Right lobe of liver (tissue), 6 donors: ENCODE measurements around the gene RAB36. TPM values are rescaled to one million over a fixed set of nuclear protein-coding genes. Genes with fewer than 3 reads are reported as not detected.
A peak's percentile ranks its signal among the peaks of the same experiment; 100 is the strongest.

Experiments used
- ATAC-seq, 4 donors: fragments of 200-7000 bp; cut with Tn5 transposase; one replicate each; pipeline ENCODE4 v1.9.1; 2020; ENCODE audit warnings: mild to moderate bottlenecking in 4 of 4, moderate library complexity in 4 of 4
- DNase-seq, 3 donors: peaks; one replicate each; pipeline ENCODE4 v3.0.0-alpha.2; 2020
- H3K27ac ChIP-seq, 3 donors: fragments of 200-600 bp; one replicate each; pipeline ENCODE4 v1.8.0; 2022
- H3K27me3 ChIP-seq, 2 donors: fragments of 200-600 bp; one replicate each; pipeline ENCODE4 v1.8.0; 2022
- H3K36me3 ChIP-seq, 4 donors: fragments of 200-600 bp; sonication (generic) in 1 of 4; one replicate each; pipeline versions ENCODE4 v1.5.1 to v1.8.0; 2017 to 2022; ENCODE audit warnings: control low read depth in 1 of 4
- H3K4me1 ChIP-seq, 4 donors: fragments of 200-600 bp; sonication (generic) in 1 of 4; one replicate each; pipeline versions ENCODE4 v1.5.1 to v1.8.0; 2017 to 2022; ENCODE audit warnings: control low read depth in 1 of 4
- H3K4me3 ChIP-seq, 3 donors: fragments of 200-600 bp; one replicate each; pipeline ENCODE4 v1.8.0; 2022
- H3K9me3 ChIP-seq, 4 donors: fragments of 200-600 bp; sonication (generic) in 1 of 4; one replicate each; pipeline versions ENCODE4 v1.5.1 to v1.8.0; 2017 to 2022; ENCODE audit warnings: control low read depth in 1 of 4
- CTCF ChIP-seq, 4 donors: fragments of 200-600 bp in 3 of 4; fragments of 450-650 bp in 1 of 4; IDR thresholded peaks; one replicate each; pipeline versions ENCODE4 v1.5.1 to v1.8.0; 2016 to 2022; ENCODE audit warnings: antibody characterized with exemption in 4 of 4, mild to moderate bottlenecking in 2 of 4
- POLR2A ChIP-seq: fragments of 450-650 bp; IDR thresholded peaks from one replicate; pipeline ENCODE4 v1.6.1; 2017; ENCODE audit warnings: antibody characterized with exemption, mild to moderate bottlenecking
- WGBS: methylation state at CpG from one replicate; pipeline ENCODE4 v1.1.6; 2018; ENCODE audit warnings: low coverage, low lambda C conversion rate; ENCODE audit not compliant: insufficient coverage; ENCODE audit errors: missing lambda C conversion rate; 5-methylcytosine and 5-hydroxymethylcytosine counted together
- intact Hi-C, 2 donors: fragments of 100-400 bp; cut with DNase I; formaldehyde crosslinking; loops; one replicate each; pipeline versions ENCODE4 v1.11.2 to v1.14.1; 2022
- small RNA-seq, 2 experiments: library from RNA; depleted of rRNA; stranded (forward); fragments of <200 nt; gene quantifications; one replicate each; pipeline ENCODE3, GENCODE V24; 2016
- total RNA-seq, 6 experiments: library from RNA; depleted of rRNA in 2 of 6; stranded (reverse); fragments of >200 nt in 2 of 6; fragmentation: NEBNext Ultra II Directional in 3 of 6; extraction: Animal tissue kit (Norgen Biotek cat#: 25700) in 3 of 6; gene quantifications; one replicate each; pipeline versions ENCODE4 v1.1.0 to v1.2.4, GENCODE V29; 2016 to 2023
- donor health status: DM: no; HTN: yes; CAD: no.
- donor health status: DM: no; HTN: no; CAD: no.
- donor health status: DM: no; HTN: no; CAD: no.
- donor health status: DM: no; HTN: yes; CAD: no.
- donor health status: DM: no; HTN: yes; CAD: no.

RAB36 gene
- total RNA-seq, 6 experiments from 2014 or later: 0.07 to 0.65 (median 0.19) TPM

- ATAC-seq (no peak), DNase-seq (peak in 1 of 3 donors; percentile 2)
- no peaks in the 10 kb centered on the region for H3K9me3 ChIP-seq
- H3K27me3 ChIP-seq: no peaks in the 10 kb centered on the region
- peaks cover 0 to 34% (median 11%) of the 10 kb centered on the region in 4 donors for H3K4me1 ChIP-seq
- intact Hi-C loops: no loop called here
- H3K36me3 ChIP-seq: no peaks in the 10 kb centered on the region
- 69% methylated on average over 11 of the region's 11 CpGs for WGBS
- H3K27ac ChIP-seq: no peak overlapping the region
- no peak for TF ChIP-seq CTCF (IDR thresholded peaks at IDR 0.05)
- no peak for TF ChIP-seq POLR2A
- no peak overlapping the region for H3K4me3 ChIP-seq
Measured at GRCh38 chr22:23213581-23214334, 68.5 kb downstream of the RAB36 start.

Small RNA genes lying within 50 kb of the gene (small RNA-seq; reads per million reads assigned to genes)
- gene BCRP8 (0 reads per million in 2 experiments), gene RF00017 (0 reads per million in 2 experiments), gene RF00066 (0 reads per million in 2 experiments)

Other genes starting within 250 kb of the RAB36 start
- gene GNAZ, start 75.0 kb upstream of the RAB36 start, total RNA-seq: 1 to 10 TPM in 2 of 6 experiments, under 1 TPM in 4; 0.15 to 1.5 (median 0.53) TPM
- gene RSPH14, start 3.5 kb upstream of the RAB36 start, total RNA-seq: not detected
- gene BCR, start 35.0 kb downstream of the RAB36 start, total RNA-seq: 10 to 100 TPM; 22.7 to 28.8 (median 24.3) TPM